IMR-90 (cell line): Measurements from ENCODE around the gene FOXF1. TPM values are rescaled to one million over a fixed set of nuclear protein-coding genes. Genes with fewer than 3 reads are reported as not detected.

Experiments
- ATAC-seq: fragments of 200-7000 bp; cut with Tn5 transposase; 2 replicates; pipeline ENCODE4 v1.9.1; 2020; ENCODE audit warnings: low read depth, mild to moderate bottlenecking, moderate library complexity
- BruUV-seq: library from RNA; stranded (reverse); fragments of 400-500 nt; replicated peaks from 2 replicates; lab custom pipeline; 2021; lab: Mats Ljungman, UMichigan
- CTCF ChIA-PET: fragments of 300-600 bp; formaldehyde crosslinking; extraction: SDS; loops from one replicate; lab custom pipeline; 2021; ENCODE audit warnings: antibody characterized with exemption; lab: Yijun Ruan, JAX
- POLR2A ChIA-PET: fragments of 300-600 bp; sonication (Branson Sonifier 250); formaldehyde crosslinking; loops from one replicate; lab custom pipeline; 2022; ENCODE audit warnings: antibody characterized with exemption; ENCODE audit not compliant: unreplicated experiment; lab: Charles Lee
- DNase-seq: peaks from one replicate; pipeline ENCODE4 v3.0.0; 2013
- H2AFZ ChIP-seq: replicated peaks from 2 replicates; pipeline ENCODE3; 2013; ENCODE audit warnings: low read length, mild to moderate bottlenecking; ENCODE audit not compliant: poor library complexity
- H2AK5ac ChIP-seq: 2 replicates; pipeline ENCODE4 v1.6.1; 2013; ENCODE audit warnings: low read depth, low read length, inconsistent platforms
- H2AK9ac ChIP-seq: replicated peaks from 2 replicates; pipeline ENCODE3; 2013; ENCODE audit warnings: mild to moderate bottlenecking, low read depth, low read length, moderate library complexity; ENCODE audit not compliant: poor library complexity
- H2BK120ac ChIP-seq: 2 replicates; pipeline ENCODE4 v1.6.1; 2013; ENCODE audit warnings: low read depth, low read length, inconsistent platforms
- H2BK15ac ChIP-seq: 3 replicates; pipeline ENCODE4 v1.6.1; 2013; ENCODE audit warnings: low read depth, low read length, inconsistent platforms
- H2BK20ac ChIP-seq: 2 replicates; pipeline ENCODE4 v1.6.1; 2013; ENCODE audit warnings: low read depth, mild to moderate bottlenecking, inconsistent platforms, low read length, moderate library complexity
- H2BK5ac ChIP-seq: 2 replicates; pipeline ENCODE4 v1.6.1; 2013; ENCODE audit warnings: mild to moderate bottlenecking, low read depth, low read length, inconsistent platforms; ENCODE audit not compliant: poor library complexity, severe bottlenecking
- H3K14ac ChIP-seq: replicated peaks from 2 replicates; pipeline ENCODE4 v1.6.1; 2013; ENCODE audit warnings: low read depth, low read length, inconsistent platforms
- H3K18ac ChIP-seq: 2 replicates; pipeline ENCODE4 v1.6.1; 2013; ENCODE audit warnings: low read depth, low read length, control low read depth
- H3K23ac ChIP-seq: 2 replicates; pipeline ENCODE4 v1.6.1; 2013; ENCODE audit warnings: low read depth, low read length, inconsistent platforms
- H3K27ac ChIP-seq: 2 replicates; pipeline ENCODE4 v1.5.1; 2013; ENCODE audit warnings: mild to moderate bottlenecking, control low read depth, low read length; ENCODE audit not compliant: insufficient read depth
- H3K27me3 ChIP-seq: 2 replicates; pipeline ENCODE4 v1.6.1; 2013; ENCODE audit warnings: low read length; ENCODE audit not compliant: control insufficient read depth, insufficient read depth
- H3K36me3 ChIP-seq: 2 replicates; pipeline ENCODE4 v1.6.1; 2013; ENCODE audit warnings: low read length, mixed read lengths; ENCODE audit not compliant: control insufficient read depth, insufficient read depth
- H3K4ac ChIP-seq: 2 replicates; pipeline ENCODE4 v1.6.1; 2013; ENCODE audit warnings: low read depth, low read length, inconsistent platforms
- H3K4me1 ChIP-seq: 2 replicates; pipeline ENCODE4 v1.6.1; 2013; ENCODE audit warnings: low read length, mixed read lengths; ENCODE audit not compliant: control insufficient read depth, insufficient read depth
- H3K4me2 ChIP-seq: 2 replicates; pipeline ENCODE4 v1.6.1; 2013; ENCODE audit warnings: low read depth, mild to moderate bottlenecking, control low read depth, low read length, moderate library complexity
- H3K4me3 ChIP-seq: 2 replicates; pipeline ENCODE4 v1.5.1; 2013; ENCODE audit warnings: low read depth, mild to moderate bottlenecking, control low read depth, low read length, moderate library complexity; ENCODE audit not compliant: insufficient read depth
- H3K56ac ChIP-seq: 2 replicates; pipeline ENCODE4 v1.6.1; 2013; ENCODE audit warnings: low read length, inconsistent platforms; ENCODE audit not compliant: insufficient read depth; ENCODE audit errors: extremely low read depth
- H3K79me1 ChIP-seq, 2 experiments: 2 replicates each; pipeline ENCODE4 v1.6.1; 2013; ENCODE audit warnings: low read length in 2 of 2, inconsistent platforms in 1 of 2, low read depth in 1 of 2
- H3K9ac ChIP-seq: 2 replicates; pipeline ENCODE4 v1.6.1; 2013; ENCODE audit warnings: low read depth, low read length, control low read depth
- H3K9me1 ChIP-seq: 2 replicates; pipeline ENCODE4 v1.6.1; 2013; ENCODE audit warnings: low read length, inconsistent platforms; ENCODE audit not compliant: insufficient read depth
- H3K9me3 ChIP-seq: 2 replicates; pipeline ENCODE4 v1.6.1; 2013; ENCODE audit warnings: low read length; ENCODE audit not compliant: control insufficient read depth, insufficient read depth
- H4K20me1 ChIP-seq: 2 replicates; pipeline ENCODE4 v1.6.1; 2013; ENCODE audit warnings: low read length, inconsistent platforms; ENCODE audit not compliant: insufficient read depth
- H4K5ac ChIP-seq: 2 replicates; pipeline ENCODE4 v1.6.1; 2013; ENCODE audit warnings: mild to moderate bottlenecking, low read depth, low read length, control low read depth
- H4K8ac ChIP-seq, 2 experiments: 2 replicates each; pipeline ENCODE4 v1.6.1; 2013; ENCODE audit warnings: low read depth in 2 of 2, low read length in 2 of 2, control low read depth in 1 of 2, inconsistent platforms in 1 of 2
- H4K91ac ChIP-seq: 2 replicates; pipeline ENCODE4 v1.6.1; 2013; ENCODE audit warnings: low read depth, low read length, inconsistent platforms; ENCODE audit not compliant: insufficient read depth
- BHLHE40 ChIP-seq: fragments of 150-350 bp; IDR thresholded peaks from 2 replicates; pipeline ENCODE4 v1.6.1; 2016; ENCODE audit warnings: mild to moderate bottlenecking, low read depth, low read length
- CEBPB ChIP-seq: IDR thresholded peaks from 2 replicates; pipeline ENCODE4 v1.6.1; 2012; ENCODE audit warnings: low read depth, low read length, improper control_type of control experiment
- CHD1 ChIP-seq: IDR thresholded peaks from 2 replicates; pipeline ENCODE4 v1.6.1; 2012; ENCODE audit warnings: low read depth, low read length, improper control_type of control experiment
- FOS ChIP-seq: fragments of 150-350 bp; IDR thresholded peaks from 2 replicates; pipeline ENCODE4 v1.6.1; 2016; ENCODE audit warnings: low read depth, low read length
- MAFK ChIP-seq: IDR thresholded peaks from 2 replicates; pipeline ENCODE4 v1.6.1; 2012; ENCODE audit warnings: low read depth, low read length, improper control_type of control experiment
- MAZ ChIP-seq: IDR thresholded peaks from 2 replicates; pipeline ENCODE4 v1.6.1; 2012; ENCODE audit warnings: low read depth, mild to moderate bottlenecking, low read length, improper control_type of control experiment, moderate library complexity, borderline replicate concordance
- NFE2L2 ChIP-seq: fragments of 150-350 bp; IDR thresholded peaks from 2 replicates; pipeline ENCODE4 v1.6.1; 2016; ENCODE audit warnings: low read depth, mild to moderate bottlenecking, low read length
- POLR2A ChIP-seq: IDR thresholded peaks from 2 replicates; pipeline ENCODE4 v1.6.1; 2012; ENCODE audit warnings: mild to moderate bottlenecking, low read depth, low read length
- RAD21 ChIP-seq: IDR thresholded peaks from 2 replicates; pipeline ENCODE4 v1.6.1; 2012; ENCODE audit warnings: low read length, improper control_type of control experiment
- SMC3 ChIP-seq: fragments of 150-350 bp; IDR thresholded peaks from 2 replicates; pipeline ENCODE4 v1.6.1; 2016; ENCODE audit warnings: low read depth, mild to moderate bottlenecking, antibody characterized with exemption, low read length, moderate library complexity
- WGBS, 2 experiments: methylation state at CpG; one replicate each; pipeline versions ENCODE4 v1.1.5 to v1.1.7; 2013; ENCODE audit warnings: missing lambda C conversion rate in 2 of 2; ENCODE audit not compliant: insufficient read length in 1 of 2; ENCODE audit errors: extremely low coverage in 2 of 2; 5-methylcytosine and 5-hydroxymethylcytosine counted together
- dilution Hi-C: fragments of 300-500 bp; cut with HindIII; formaldehyde crosslinking; loops from one replicate; pipeline ENCODE4 v1.14.3; 2018; ENCODE audit warnings: low sequenced_read_pairs; ENCODE audit not compliant: unreplicated experiment
- in situ Hi-C: fragments of 300-500 bp; cut with MboI; formaldehyde crosslinking; loops from 3 replicates; pipeline ENCODE4 v1.14.3; 2019; ENCODE audit warnings: low sequenced_read_pairs, inconsistent platforms, mixed read lengths
- intact Hi-C: fragments of 100-400 bp; cut with micrococcal nuclease; formaldehyde crosslinking; loops from 2 replicates; pipeline ENCODE4 v1.10.0; 2022
- polyA plus RNA-seq, 3 experiments: library from polyadenylated mRNA; depleted of rRNA; stranded (reverse); fragments of >200 nt; gene quantifications; 2 replicates each; pipeline ENCODE4 v1.2.3, GENCODE V29; 2012; ENCODE audit warnings: low replicate concordance in 1 of 3
- total RNA-seq: library from RNA; depleted of rRNA; stranded (reverse); fragments of >200 nt; gene quantifications from 2 replicates; pipeline ENCODE4 v1.2.3, GENCODE V29; 2012
- TF ChIP-seq, protein P1 (sequence below): fragments of 150-350 bp; IDR thresholded peaks from 2 replicates; pipeline ENCODE4 v1.6.1; 2017; ENCODE audit warnings: mild to moderate bottlenecking, antibody characterized with exemption, low read length, low read depth

FOXF1 gene
- total and polyA plus RNA-seq, 2 of the 4 experiments (the other 2 are of a cell fraction) = 2.7 to 33.0 TPM

DNA sequence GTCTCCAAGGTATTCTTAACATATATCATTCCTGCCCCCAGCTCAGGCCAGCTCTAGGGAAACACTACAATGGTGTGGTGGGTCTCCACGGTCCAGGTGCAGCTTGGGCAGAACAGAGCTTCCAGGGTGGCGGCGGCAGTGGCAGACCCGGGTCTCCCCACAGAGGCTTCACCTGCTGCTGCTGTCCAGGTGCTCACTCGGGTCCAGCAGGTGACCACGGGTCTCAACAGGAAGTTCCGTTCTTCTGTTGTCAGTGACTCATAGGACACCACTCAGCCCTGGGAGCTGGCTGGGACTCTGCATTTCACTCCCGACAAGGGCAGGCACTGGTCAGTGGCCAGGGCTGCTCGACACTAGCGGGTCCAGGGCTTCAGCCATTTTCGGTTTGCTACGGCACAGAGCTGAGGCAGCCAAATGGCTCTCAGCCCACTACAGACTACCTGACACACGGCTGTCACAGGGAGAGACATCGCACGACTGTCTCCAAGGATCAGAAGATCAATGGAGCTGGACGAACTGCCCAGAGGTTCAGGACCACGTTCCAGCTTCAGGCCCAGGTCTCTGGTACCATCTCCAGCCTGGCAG is 28.0 kb downstream of the FOXF1 start:
- H3K18ac ChIP-seq = no peak overlapping the region
- no peak overlapping the region for H2BK15ac ChIP-seq
- no peaks in the 10 kb centered on the region for H3K9me1 ChIP-seq
- no peak overlapping the region for H3K9ac ChIP-seq
- H2BK20ac ChIP-seq = no peak overlapping the region
- H2AFZ ChIP-seq = no peak overlapping the region
- dilution Hi-C loops (no loop called here), in situ Hi-C loops (no loop called here), intact Hi-C loops (no loop called here)
- no peak overlapping the region for H2BK5ac ChIP-seq
- DNase-seq = no peak
- H4K91ac ChIP-seq = no peak overlapping the region
- no peak overlapping the region for H3K27ac ChIP-seq
- BruUV-seq = no TSS peak
- H3K79me1 ChIP-seq = no peaks in the 10 kb centered on the region; a peak in 1 of 4 replicates
- H4K20me1 ChIP-seq = no peaks in the 10 kb centered on the region
- H4K5ac ChIP-seq = no peak overlapping the region
- H2BK120ac ChIP-seq = no peak overlapping the region
- H3K56ac ChIP-seq = no peak overlapping the region
- H3K4ac ChIP-seq = no peak overlapping the region
- H2AK9ac ChIP-seq = no peak overlapping the region
- WGBS, 2 experiments = 95% methylated on average over 10 of the region's 17 CpGs; no CpG with 5 or more reads in 1 of the 2 experiments
- no peak overlapping the region for H3K23ac ChIP-seq
- no peak overlapping the region for H3K14ac ChIP-seq
- no peak for ATAC-seq
- no peak overlapping the region for H3K4me3 ChIP-seq
- ChIA-PET POLR2A (no interaction called here), CTCF (no interaction called here)
- H3K9me3 ChIP-seq = no peaks in the 10 kb centered on the region
- H4K8ac ChIP-seq = no peak overlapping the region
- no peaks in the 10 kb centered on the region for H3K27me3 ChIP-seq
- H2AK5ac ChIP-seq = no peak overlapping the region
- TF ChIP-seq, protein P1, sequence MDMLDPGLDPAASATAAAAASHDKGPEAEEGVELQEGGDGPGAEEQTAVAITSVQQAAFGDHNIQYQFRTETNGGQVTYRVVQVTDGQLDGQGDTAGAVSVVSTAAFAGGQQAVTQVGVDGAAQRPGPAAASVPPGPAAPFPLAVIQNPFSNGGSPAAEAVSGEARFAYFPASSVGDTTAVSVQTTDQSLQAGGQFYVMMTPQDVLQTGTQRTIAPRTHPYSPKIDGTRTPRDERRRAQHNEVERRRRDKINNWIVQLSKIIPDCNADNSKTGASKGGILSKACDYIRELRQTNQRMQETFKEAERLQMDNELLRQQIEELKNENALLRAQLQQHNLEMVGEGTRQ = no peak
- TF ChIP-seq SMC3 (no peak), POLR2A (no peak), NFE2L2 (no peak), MAZ (no peak), CEBPB (no peak), MAFK (no peak), CHD1 (no peak), BHLHE40 (no peak), FOS (no peak), RAD21 (no peak)
- no peak overlapping the region for H3K4me2 ChIP-seq
- H3K36me3 ChIP-seq = peaks cover 48% of the 10 kb centered on the region
- H3K4me1 ChIP-seq = no peaks in the 10 kb centered on the region
